ENCODE results near the gene MECP2. TPM values are rescaled to one million over a fixed set of nuclear protein-coding genes. Genes with fewer than 3 reads are reported as not detected.
A peak's percentile ranks its signal among the peaks of the same experiment; 100 is the strongest.

MECP2 gene
- total RNA-seq, 1 donor from 2014 or later, result 13.9 TPM

DNA sequence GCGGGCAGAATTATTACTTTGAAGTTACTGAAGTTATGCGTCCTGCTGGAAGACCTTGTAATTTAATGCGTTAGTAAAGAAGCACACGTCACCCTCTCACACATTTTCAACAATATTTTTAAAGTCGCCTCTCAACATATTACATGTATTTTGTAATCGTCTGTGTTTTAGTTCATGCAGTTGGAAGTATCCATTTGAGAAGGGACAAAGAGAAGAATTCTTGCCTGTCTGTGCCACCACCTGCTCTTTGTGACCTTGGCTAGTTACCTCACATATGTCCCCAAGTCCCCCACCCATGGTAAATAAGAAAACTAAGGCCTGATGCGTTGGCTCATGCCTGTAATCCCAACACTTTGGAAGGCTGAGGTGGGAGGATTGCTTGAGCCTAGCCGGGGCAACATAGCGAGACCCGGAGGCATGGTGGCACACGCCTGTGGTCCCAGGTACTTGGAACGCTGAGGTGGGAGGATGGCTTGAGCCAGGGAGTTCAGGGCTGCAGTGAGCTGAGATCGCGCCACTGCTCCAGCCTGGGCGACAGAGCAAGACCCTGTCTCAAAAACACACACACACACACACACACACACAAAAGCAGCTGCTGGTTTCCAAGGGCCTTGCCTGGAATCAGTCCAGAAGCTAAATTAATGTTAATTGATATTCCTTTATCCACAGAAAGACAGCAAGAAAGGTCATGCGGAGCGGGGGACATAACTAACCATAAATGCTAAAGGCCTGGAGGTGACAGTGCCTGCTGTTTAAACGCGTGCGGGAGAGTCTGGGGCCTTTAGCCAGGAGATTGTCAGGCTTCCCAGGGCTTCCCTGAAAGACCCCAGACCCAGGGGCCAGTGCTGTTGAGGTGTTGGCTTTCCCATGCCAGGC, 124.2 kb downstream of the MECP2 start:
- no peak for ATAC-seq
- no peak for DNase-seq (ENCODE audit: low spot score)

DNA sequence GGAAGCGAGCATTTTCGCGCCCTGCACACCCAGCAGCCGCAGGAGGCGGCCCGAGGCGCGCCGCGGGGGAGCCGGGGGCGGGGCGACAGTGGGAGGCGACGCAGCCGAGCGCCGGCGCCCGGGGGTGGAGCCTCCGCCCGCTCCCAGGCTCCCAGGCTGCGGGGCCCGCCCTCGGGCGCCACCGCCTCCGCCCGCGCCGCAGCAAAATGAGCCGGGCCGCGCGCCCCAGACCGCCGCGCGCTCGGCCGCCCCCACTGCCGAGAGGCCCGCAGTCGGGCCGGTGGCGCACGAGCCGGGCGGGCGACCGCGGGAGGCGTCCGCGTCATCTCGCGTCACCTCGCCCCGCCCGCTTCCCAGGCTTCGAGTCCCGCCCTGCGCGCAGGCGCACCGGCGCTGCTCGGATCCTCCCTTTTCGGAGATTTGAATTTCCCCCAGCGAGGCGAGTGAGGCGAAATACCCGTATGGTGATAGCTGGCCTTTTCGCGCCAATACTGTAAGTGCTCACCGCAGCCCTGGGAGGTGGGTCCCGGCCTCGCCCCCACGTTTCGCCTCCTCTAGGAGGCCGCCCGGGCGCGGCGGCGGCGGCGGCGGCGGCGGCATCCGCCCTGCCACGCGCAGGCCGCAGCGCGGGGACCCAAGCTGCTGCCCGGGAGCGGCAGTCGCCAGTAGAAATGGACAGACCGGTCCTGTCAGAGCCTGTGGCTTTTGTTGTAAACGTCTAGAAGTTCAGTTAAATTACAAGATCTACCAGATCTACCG, 125.0 kb downstream of the MECP2 start, which contains the start of gene TMEM187:
TSS of gene TMEM187 (plus strand) at position 387 of the 759 bp plus-strand sequence. CDS start 9,309 bp downstream, outside the sequence.
- ATAC-seq (peak; percentile 63), DNase-seq (ENCODE audit: low spot score) (peak; percentile 86)

Other genes starting within 250 kb of the MECP2 start
- 0.88 TPM for gene L1CAM, start 211.5 kb downstream of the MECP2 start, total RNA-seq
- gene AVPR2, start 193.0 kb downstream of the MECP2 start, total RNA-seq, result not detected
- 8.1 TPM for gene ARHGAP4, start 171.5 kb downstream of the MECP2 start, total RNA-seq
- gene NAA10, start 162.7 kb downstream of the MECP2 start, total RNA-seq, result 38.0 TPM
- gene RENBP, start 153.1 kb downstream of the MECP2 start, total RNA-seq, result 5.5 TPM
- 17.2 TPM for gene HCFC1, start 125.9 kb downstream of the MECP2 start, total RNA-seq
- 11.6 TPM for gene TMEM187, start 125.0 kb downstream of the MECP2 start, total RNA-seq
- gene IRAK1, start 77.8 kb downstream of the MECP2 start, total RNA-seq, result 58.4 TPM
- not detected for gene OPN1LW, start 46.5 kb upstream of the MECP2 start, total RNA-seq
- not detected for gene OPN1MW, start 84.9 kb upstream of the MECP2 start, total RNA-seq
- gene OPN1MW2, start 122.0 kb upstream of the MECP2 start, total RNA-seq, result not detected
- gene OPN1MW3, start 159.9 kb upstream of the MECP2 start, total RNA-seq, result not detected
- gene TEX28, start 197.4 kb upstream of the MECP2 start, total RNA-seq, result not detected
- not detected for gene TKTL1, start 198.1 kb upstream of the MECP2 start, total RNA-seq